D341Med (cell line): ENCODE results near the gene UGT8.

ENCODE experiments used
- DNase-seq: peaks from one replicate; pipeline ENCODE4 v3.0.0; 2012; ENCODE audit warnings: low spot score

Gene UGT8

DNA sequence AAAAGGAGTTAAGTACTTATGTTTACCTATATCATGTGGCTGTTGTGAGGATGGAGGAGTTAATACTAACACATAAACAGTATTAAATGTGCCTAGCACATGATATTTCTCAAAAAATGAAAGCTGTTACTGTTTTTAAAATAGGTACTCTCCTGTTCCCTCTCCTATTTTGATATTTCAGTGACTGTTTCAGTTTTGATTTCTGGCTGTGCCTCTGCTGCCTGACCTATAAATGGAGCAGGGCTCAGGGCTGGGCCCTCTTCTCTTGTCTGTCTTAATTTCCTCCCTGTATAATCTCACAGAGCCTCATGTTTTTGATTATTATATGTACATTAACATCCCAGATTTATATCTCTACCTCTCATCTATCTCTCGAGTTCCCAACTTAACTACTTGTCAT lies 93.3 kb downstream of the UGT8 start:
- DNase-seq: no peak

DNA sequence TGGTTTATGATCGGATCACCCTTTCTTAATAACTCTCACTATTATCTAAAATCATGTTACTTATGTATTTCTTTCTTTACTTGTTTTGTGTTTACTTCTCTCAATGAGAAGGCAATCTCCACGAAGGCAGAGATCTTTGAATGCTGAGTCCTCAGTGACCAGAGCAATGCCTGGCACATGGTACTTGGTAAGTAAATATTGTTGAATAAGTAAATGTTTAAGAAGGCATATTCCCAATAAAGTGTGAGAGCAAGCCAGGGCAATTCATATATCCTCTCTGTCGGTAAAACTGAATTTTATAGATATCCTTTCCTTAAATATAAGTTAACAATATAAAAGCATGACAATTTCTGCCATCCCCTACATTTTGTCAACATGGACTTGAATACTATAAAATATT lies 94.4 kb downstream of the UGT8 start:
- DNase-seq: no peak

DNA sequence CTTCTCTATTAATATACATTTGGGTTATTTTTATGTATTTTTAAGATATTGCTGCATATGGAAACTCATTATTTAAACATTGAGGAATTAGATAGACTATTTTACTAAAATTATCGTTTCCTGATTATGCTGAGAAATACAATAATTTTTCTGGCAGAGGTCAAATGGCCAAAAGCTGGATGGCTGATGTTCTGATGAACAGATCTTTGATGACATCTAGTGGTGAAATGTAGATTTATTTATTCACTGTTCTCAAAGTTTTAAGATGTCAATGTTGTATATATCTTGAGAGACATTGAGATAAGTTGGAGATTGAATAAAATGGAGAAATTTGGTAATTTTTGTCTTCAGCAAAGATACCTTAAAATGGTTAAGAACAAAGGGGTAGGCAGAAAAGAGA lies 96.2 kb downstream of the UGT8 start:
- peak; percentile 20 for DNase-seq

DNA sequence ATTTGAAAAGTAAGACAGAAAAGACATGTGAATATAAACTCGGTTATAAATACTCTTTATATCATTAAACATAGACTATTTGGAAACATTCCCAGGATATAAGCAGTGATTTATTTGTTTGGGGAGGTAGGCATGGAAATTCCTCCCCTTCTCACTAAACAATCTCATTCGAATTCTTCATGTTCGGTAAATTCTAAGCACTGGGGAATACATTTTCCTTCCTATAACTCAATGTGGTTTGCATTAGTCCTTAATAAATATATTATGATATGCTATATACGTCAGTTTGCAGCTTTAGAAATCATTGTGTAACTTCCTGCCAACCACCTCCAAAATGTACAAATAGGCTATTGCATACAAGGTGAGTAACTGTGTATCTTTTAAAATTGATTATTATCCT lies 99.6 kb downstream of the UGT8 start:
- no peak for DNase-seq

DNA sequence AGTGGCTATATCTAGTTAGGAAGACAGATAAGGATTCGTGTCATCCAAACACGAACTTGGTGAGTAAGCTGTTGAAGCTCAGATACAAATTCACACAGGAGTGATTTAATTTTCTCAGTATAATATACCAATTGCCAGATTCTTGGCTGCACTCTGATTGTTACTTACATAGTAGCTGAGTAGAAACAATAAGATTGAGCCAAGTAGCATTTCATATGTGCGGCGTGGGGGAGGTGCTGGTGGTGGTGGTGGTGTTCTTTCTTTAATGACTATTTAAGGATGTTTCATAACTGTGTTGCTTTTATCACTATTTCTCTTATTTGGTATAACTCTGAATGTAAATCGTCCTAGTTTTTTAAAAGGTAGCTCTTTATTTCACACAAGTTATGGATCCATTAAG lies 102.9 kb downstream of the UGT8 start:
- no peak for DNase-seq

DNA sequence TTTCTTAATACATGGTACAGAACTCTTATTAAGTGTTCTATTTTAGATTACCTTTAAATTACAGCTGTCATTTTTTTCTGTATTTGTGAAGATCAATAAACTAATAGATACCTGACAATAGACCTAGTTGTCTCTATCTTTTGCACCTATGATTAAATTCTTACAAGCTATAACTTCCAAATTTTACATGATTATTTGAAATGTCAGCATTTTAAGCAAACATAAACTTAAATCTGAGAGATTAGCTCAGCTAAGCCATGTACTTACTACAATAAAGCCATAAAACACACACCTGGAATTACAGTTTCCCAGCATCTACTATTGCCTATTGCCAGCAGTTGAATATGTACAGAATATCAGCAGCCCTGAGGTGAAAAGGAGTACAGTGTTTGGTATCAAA lies 118.8 kb downstream of the UGT8 start:
- DNase-seq: no peak

DNA sequence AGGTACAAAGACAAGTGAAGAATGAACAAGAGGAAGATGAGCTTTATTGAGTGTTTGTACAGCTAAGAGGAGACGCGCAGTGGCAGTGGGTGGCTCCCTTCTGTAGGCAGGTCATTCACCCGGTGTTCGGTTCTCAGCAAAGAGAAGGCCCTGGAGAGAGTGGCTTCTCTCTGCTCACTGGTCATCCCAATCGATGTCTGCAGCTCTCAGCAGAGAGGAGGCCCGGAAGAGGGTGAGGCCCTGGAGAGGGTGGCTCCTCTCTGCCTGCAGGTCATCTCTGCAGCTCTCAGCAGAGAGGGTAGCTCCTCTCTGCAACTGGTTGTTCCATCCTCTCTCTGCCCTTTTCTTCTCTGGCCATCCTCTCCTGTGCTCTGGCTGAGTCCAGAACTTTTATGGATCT lies 126.5 kb downstream of the UGT8 start:
- DNase-seq: no peak

DNA sequence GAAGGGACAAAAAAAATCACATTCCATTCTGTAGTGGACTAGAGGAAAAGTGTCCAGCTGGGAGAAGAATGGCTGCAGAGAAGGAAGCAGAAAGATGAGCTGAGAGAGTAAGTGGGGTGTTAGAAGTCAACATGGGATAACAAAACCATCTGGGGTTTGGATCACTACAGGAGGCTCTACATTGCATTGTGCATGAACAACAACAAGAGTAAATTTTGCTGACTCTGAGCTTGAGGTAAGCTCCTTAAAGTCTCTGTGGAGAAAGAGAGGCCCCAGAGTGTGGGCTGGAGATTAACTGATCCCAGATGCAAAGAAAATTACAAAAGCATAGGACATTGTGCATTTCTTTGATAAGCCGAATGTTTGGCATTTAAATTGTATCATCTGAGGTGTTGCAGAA lies 128.9 kb downstream of the UGT8 start:
- peak; percentile 43 for DNase-seq
